NCI-H345 treated with DMSO at 0.1 percent for 48 hours (cell line): ENCODE results near the gene PDZK1.
"Not testable (repeated sequence)": the region's sequence is repeated elsewhere in the genome, so short reads cannot be mapped to it uniquely, and the experiment has no call there.

ENCODE experiments used
- DNase-seq: peaks from one replicate; lab custom pipeline; 2025; ENCODE audit not compliant: unreplicated experiment; lab: John Stamatoyannopoulos, UW

PDZK1 gene

GRCh38 chr1:145710291-145711027 lies 3.3 kb upstream of the PDZK1 start:
- DNase-seq: no peak

- no peak for DNase-seq
Observed at GRCh38 chr1:145708063-145708462, 895 bp upstream of the PDZK1 start.

DNA sequence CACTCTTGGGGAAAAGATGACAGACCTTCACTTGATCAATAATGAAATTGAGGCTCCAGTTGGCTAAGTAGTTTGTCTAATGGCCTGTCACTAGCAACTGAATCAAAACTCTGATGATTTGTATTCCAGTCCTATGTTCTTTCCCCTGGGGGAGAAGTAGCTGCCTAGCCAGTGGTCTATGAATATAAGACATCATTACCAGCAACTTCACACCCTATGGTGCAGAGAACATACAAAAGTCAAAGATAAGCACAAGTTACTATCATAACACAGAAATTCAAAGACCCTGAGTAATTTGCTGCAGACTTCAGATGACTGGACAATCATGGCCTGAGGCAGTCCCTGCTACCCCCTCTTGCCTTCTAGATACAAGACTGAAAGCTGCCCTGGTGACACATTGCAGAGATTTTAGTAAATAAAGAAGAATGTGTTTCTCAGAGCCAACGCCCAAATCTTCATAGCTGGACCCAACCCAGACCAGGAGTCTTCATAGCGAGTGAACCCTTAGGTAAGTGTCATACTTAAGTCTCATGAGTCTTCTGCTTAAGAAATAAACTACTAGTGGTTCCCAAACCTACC lies 993 bp downstream of the PDZK1 start:
- DNase-seq: no peak

GRCh38 chr1:145705622-145706021 lies 1.5 kb downstream of the PDZK1 start:
- no peak for DNase-seq

DNA sequence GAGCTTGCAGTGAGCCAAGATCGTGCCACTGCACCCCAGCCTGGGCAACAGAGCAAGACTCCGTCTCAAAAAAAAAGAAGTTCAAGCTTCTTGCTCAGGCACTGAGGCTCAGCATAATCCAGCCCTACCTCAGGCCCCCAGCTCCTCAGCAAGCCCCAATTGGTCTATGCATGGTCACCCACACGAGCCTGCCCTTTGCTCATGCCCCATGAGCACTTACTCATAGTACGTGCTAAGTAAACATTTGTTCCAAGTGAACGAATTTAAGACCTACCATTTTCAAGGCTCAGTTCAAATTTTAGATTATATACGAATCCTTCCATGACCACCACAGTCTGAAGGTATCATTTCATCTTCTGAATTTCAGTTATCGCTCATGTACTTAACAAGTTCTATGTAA lies 4.3 kb downstream of the PDZK1 start:
- DNase-seq: no peak

DNA sequence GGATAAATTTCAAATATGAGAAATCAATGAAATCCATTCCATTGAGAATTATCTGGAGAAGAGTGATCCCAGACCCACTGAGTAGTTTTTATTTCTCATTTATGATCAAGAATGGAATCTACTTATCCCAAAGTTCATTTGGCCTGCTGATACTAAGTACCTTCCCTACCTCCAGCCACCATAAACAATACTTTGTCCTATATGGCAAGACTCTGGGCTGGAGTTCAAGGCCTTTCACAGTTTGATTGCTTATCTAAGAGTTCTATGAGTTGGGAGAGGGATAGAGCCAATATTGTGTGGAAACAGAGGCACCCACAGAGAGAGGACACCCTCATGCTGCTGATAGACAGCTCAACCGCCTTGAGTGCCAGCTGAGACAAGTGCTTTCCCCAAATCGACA lies 5.1 kb downstream of the PDZK1 start:
- DNase-seq: no peak

DNA sequence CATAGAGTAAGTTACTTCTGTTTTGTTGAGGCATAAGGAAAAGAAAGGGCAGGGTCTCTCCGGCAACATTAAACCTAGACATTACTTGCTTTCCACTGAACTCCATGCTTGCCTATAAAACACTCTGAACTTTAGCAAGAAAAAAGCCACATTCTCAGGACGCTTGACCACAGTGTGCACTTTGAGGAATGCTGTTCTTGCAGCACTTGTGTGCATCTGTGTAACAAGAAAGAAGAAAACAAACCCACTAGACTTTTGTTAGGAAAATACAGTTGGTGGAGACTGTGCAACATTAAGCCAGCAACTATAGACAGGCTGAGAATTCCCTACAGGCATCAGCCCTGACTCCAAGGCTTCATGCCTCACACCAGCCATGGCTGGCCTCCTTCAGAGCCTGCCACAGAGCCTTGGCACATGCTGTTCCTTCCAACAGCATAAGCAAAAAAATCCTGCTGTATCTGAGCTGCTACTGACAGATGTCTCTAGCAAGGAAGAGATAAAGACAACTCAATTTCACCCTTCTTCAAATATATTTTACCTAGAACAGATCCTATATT lies 5.8 kb downstream of the PDZK1 start:
- DNase-seq: no peak

- no peak for DNase-seq
Observed at GRCh38 chr1:145696630-145696960, 10.6 kb downstream of the PDZK1 start.

DNA sequence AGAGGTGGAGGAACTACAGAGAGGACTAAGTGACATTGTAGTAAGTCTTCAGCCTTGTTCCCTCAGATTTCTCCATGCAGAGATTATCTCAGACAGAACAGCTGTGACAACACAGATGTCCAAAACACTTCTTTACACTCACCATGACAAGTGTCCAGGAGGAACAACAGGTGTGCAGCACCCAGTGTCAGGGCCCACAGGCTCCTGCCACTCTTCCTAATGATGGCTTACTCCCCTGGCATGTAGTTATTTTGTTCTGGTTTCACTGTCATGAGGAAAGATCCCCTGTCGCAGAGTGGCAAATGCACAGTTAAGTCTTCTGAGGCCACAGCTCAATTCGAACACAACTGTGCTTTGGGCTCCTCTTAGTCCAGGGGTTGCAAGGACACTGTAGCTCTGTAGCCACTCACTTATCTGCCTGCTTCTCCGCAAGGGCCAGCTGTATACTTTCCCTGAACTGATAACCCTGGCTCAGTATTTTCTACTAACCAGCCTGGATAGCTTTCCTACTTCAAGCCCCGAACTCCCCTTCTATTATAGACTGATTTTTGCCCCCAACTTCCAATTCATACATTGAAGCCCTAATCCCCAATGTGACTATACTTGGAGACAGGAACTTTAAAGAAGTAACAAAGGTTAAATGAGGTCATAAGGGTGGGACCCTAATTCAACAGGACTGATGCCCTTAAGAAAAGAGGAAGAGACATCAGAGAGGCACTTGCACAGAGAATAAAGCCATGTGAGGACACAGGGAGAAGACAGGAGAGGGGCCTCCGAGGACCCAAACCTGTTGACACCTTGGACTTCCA lies 11.1 kb downstream of the PDZK1 start:
- no peak for DNase-seq

GRCh38 chr1:145692785-145693443 lies 14.3 kb downstream of the PDZK1 start:
- DNase-seq: no peak

GRCh38 chr1:145690587-145691558 lies 16.3 kb downstream of the PDZK1 start:
- DNase-seq: no peak

- no peak for DNase-seq
Observed at GRCh38 chr1:145689922-145690321, 17.2 kb downstream of the PDZK1 start.

DNA sequence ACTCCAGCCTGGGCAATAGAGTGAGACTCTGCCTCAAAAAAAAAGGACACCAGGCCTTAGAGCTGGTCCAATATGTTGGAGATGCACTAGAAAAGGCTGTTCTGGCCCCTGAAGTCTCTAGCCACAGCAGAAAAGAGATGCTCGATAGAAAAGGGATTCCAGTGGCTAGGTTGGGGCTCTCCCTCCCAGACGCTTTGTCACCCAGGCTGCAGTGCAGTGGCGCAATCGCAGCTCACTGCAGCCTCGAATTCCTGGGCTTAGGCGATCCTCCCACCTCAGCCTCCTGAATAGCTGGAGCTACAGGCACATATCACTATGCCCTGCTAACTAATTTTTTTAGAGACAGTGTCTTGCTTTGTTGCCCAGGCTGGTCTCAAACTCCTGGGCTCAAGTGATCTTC lies 18.2 kb downstream of the PDZK1 start:
- DNase-seq: no peak

DNA sequence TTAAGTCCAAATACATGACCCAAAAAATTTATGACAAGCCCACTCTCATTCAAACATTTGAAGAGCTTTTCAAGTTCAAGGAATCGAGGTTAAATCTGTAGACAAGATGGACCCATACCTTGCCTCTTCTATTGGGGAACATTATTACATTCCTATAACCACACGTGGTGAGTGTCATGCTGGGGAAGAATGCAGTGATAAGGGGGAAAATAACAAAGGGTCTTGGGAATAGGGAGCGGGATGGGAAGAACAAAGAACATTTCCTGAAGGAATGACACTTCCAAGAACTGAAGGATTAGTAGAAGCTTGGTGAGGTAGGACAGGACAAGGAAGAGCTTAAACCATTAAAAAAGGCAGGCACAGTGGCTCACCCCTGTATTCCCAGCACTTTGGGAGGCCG lies 18.8 kb downstream of the PDZK1 start:
- DNase-seq: no peak

DNA sequence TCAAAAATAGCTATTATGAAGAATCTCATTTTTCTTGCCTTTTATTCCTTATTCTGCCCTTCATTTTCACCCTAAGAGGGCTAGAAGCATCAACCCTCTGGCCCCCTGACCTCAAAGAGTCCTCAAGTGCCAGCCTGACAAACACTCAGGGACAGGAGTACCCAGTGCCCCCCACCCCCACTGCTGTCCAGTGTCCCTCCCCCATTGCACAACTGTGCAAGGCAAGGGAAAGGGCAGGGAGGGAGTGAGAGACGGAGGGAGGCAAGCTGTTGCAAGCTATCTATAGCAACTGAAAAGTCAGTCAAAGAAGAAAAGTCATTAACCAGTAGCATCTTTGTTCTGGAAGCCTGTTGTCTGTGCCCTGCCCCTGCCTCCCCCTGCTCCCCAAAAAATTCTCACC lies 21.1 kb downstream of the PDZK1 start:
- not testable (repeated sequence) for DNase-seq

- not testable (repeated sequence) for DNase-seq
Observed at GRCh38 chr1:145684858-145685257, 22.3 kb downstream of the PDZK1 start.

DNA sequence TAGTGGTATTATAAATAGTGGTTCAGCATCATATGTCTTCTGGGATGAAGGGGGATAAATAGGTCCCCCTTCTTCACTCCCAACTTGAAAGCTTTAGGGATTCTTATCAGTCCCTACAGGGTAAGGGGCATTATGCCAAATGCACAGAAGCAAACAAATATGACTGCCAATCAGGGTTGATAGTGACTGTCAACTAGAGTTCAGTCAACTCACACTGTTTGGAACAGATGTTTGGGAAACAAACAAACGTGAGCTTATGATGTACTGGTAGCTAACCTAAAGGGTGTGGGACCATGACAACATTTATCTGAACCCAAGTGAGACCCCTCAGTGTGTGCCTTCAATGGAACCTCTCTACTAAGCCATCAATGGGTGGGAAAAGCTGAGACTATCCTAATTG lies 34.0 kb downstream of the PDZK1 start:
- DNase-seq: not testable (repeated sequence)

- DNase-seq: not testable (repeated sequence)
Observed at GRCh38 chr1:145670995-145671745, 36.0 kb downstream of the PDZK1 start.

DNA sequence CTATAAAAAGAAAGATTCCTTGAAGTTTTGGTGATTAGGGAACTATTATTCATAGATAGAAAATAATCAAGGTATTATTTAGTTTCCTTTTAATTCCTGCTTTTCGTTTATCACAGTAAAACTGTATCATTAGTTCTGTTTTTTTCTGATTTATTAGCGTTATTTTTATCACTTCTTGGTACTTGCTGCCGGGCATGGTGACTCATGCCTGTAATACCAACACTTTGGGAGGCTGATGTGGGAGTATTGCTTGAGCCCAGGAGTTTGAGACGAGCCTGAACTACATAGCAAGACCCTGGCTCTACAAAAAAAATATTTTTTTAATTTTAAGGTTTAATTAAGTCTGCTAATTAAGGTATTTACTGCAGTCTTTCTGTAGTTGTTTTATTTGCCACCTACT lies 42.2 kb downstream of the PDZK1 start:
- DNase-seq: not testable (repeated sequence)
